HepG2 (cell line): ENCODE data around the gene COL26A1. TPM values are rescaled to one million over a fixed set of nuclear protein-coding genes. Genes with fewer than 3 reads are reported as not detected.

Source experiments
- ATAC-seq: fragments of 200-7000 bp; cut with Tn5 transposase; 3 replicates; pipeline ENCODE4 v1.9.1; 2020; ENCODE audit warnings: mild to moderate bottlenecking, moderate library complexity
- BruUV-seq: library from RNA; stranded (reverse); fragments of 400-500 nt; replicated peaks from 2 replicates; lab custom pipeline; 2021; lab: Mats Ljungman, UMichigan
- CTCF ChIA-PET: fragments of 300-600 bp; formaldehyde crosslinking; extraction: SDS; loops from one replicate; lab custom pipeline; 2021; ENCODE audit warnings: low total read pairs, inconsistent platforms, low intra/inter-chr PET ratio; lab: Yijun Ruan, JAX
- POLR2A ChIA-PET: fragments of 350-600 bp; sonication (Branson Sonifier 250); formaldehyde crosslinking; loops from one replicate; lab custom pipeline; 2020; ENCODE audit warnings: antibody characterized with exemption, inconsistent platforms; lab: Yijun Ruan, JAX
- DNase-seq: peaks from one replicate; pipeline ENCODE4 v3.0.0-alpha.2; 2015; ENCODE audit warnings: low spot score
- FAIRE-seq: peaks from 3 replicates; lab custom pipeline; 2011; peaks lifted over from hg19 to GRCh38; lab: Jason Lieb, UNC
- H2AFZ ChIP-seq: one replicate; pipeline ENCODE4 v1.6.1; 2011; ENCODE audit warnings: low read length, inconsistent platforms
- H3K27ac ChIP-seq: fragments of 300-600 bp; 3 replicates; pipeline ENCODE4 v1.8.0; 2011; ENCODE audit warnings: mixed run types, mild to moderate bottlenecking, mixed read lengths, low read length, inconsistent platforms; ENCODE audit not compliant: insufficient read depth; ENCODE audit errors: extremely low read length
- H3K27me3 ChIP-seq, 2 experiments: fragments of 200-600 bp in 1 of 2; 2 replicates in 1 of 2; 3 replicates in 1 of 2; pipeline versions ENCODE4 v1.6.0 to v1.8.0; 2011; ENCODE audit warnings: low read length in 2 of 2, mild to moderate bottlenecking in 2 of 2, moderate library complexity in 2 of 2, inconsistent platforms in 1 of 2; ENCODE audit not compliant: insufficient read depth in 2 of 2, control insufficient read depth in 1 of 2
- H3K36me3 ChIP-seq, 2 experiments: fragments of 200-600 bp in 1 of 2; replicated peaks in 1 of 2; 2 replicates in 1 of 2; 3 replicates in 1 of 2; pipeline versions ENCODE4 v1.5.1 to v1.8.0; 2011; ENCODE audit warnings: low read length in 2 of 2, inconsistent platforms in 1 of 2; ENCODE audit not compliant: insufficient read depth in 2 of 2, control insufficient read depth in 1 of 2
- H3K4me1 ChIP-seq: 2 replicates; pipeline ENCODE4 v1.5.1; 2012; ENCODE audit warnings: low read length, inconsistent platforms; ENCODE audit not compliant: insufficient read depth
- H3K4me2 ChIP-seq: 2 replicates; pipeline ENCODE4 v1.6.0; 2011; ENCODE audit warnings: low read depth, low read length, inconsistent platforms
- H3K4me3 ChIP-seq, 3 experiments: fragments of 200-600 bp in 1 of 3; sonication (generic), shearing (Covaris generic) in 1 of 3; replicated peaks in 1 of 3; 2 replicates each; pipeline ENCODE4 v1.5.1; 2011 to 2016; ENCODE audit warnings: low read length in 3 of 3, inconsistent platforms in 2 of 3, low read depth in 2 of 3, mild to moderate bottlenecking in 2 of 3, control low read depth in 1 of 3, mixed read lengths in 1 of 3; ENCODE audit not compliant: insufficient read depth in 1 of 3
- H3K79me2 ChIP-seq: one replicate; pipeline ENCODE4 v1.6.1; 2011; ENCODE audit warnings: low read length, inconsistent platforms; ENCODE audit not compliant: insufficient read depth
- H3K9ac ChIP-seq: 2 replicates; pipeline ENCODE4 v1.6.0; 2011; ENCODE audit warnings: mild to moderate bottlenecking, low read depth, low read length, inconsistent platforms; ENCODE audit not compliant: insufficient read depth
- H3K9me3 ChIP-seq: 2 replicates; pipeline ENCODE4 v1.5.1; 2012; ENCODE audit warnings: mild to moderate bottlenecking, low read length
- H4K20me1 ChIP-seq: 2 replicates; pipeline ENCODE4 v1.6.0; 2011; ENCODE audit warnings: inconsistent platforms, mild to moderate bottlenecking, low read length, moderate library complexity; ENCODE audit not compliant: insufficient read depth
- FOXK2 ChIP-seq: fragments of 450-650 bp; IDR thresholded peaks from 2 replicates; pipeline ENCODE4 v1.6.1; 2016
- JARID2 ChIP-seq: sonication (generic); formaldehyde crosslinking; IDR thresholded peaks from 2 replicates; pipeline ENCODE4 v1.8.1; 2023; ENCODE audit warnings: missing genetic modification reagents, inconsistent platforms; ENCODE audit not compliant: insufficient replicate concordance
- KLF13 ChIP-seq: sonication (generic); formaldehyde crosslinking; IDR thresholded peaks from 2 replicates; pipeline ENCODE4 v1.4.0; 2020; ENCODE audit warnings: mild to moderate bottlenecking, missing genetic modification reagents
- MLLT10 ChIP-seq: sonication (generic); formaldehyde crosslinking; IDR thresholded peaks from 2 replicates; pipeline ENCODE4 v1.4.0; 2020; ENCODE audit warnings: missing genetic modification reagents
- ONECUT2 ChIP-seq: sonication (generic); formaldehyde crosslinking; IDR thresholded peaks from 2 replicates; pipeline ENCODE4 v1.4.0; 2020; ENCODE audit warnings: missing genetic modification reagents
- SMARCC2 ChIP-seq: fragments of 450-650 bp; IDR thresholded peaks from 2 replicates; pipeline ENCODE4 v1.6.1; 2017; ENCODE audit warnings: antibody characterized with exemption, mild to moderate bottlenecking
- ZNF101 ChIP-seq: sonication (generic); formaldehyde crosslinking; IDR thresholded peaks from 2 replicates; pipeline ENCODE4 v1.4.0; 2020; ENCODE audit warnings: mild to moderate bottlenecking, low read depth, missing genetic modification reagents, borderline replicate concordance
- ZNF124 ChIP-seq: sonication (generic); formaldehyde crosslinking; IDR thresholded peaks from 2 replicates; pipeline ENCODE4 v1.4.0; 2020; ENCODE audit warnings: missing genetic modification reagents
- ZNF619 ChIP-seq: sonication (generic); formaldehyde crosslinking; IDR thresholded peaks from 2 replicates; pipeline ENCODE4 v1.4.0; 2020; ENCODE audit warnings: mild to moderate bottlenecking, missing genetic modification reagents
- ZNF672 ChIP-seq: sonication (generic); formaldehyde crosslinking; IDR thresholded peaks from 2 replicates; pipeline ENCODE4 v1.8.1; 2022; ENCODE audit warnings: missing genetic modification reagents
- ZNF709 ChIP-seq: sonication (generic); formaldehyde crosslinking; IDR thresholded peaks from 2 replicates; pipeline ENCODE4 v1.5.0; 2020; ENCODE audit warnings: mild to moderate bottlenecking, missing genetic modification reagents
- ZSCAN29 ChIP-seq: sonication (generic); formaldehyde crosslinking; conservative IDR thresholded peaks from 2 replicates; pipeline ENCODE4 v1.4.0; 2020; ENCODE audit warnings: mild to moderate bottlenecking, missing genetic modification reagents
- WGBS: methylation state at CpG from one replicate; pipeline ENCODE4 v1.1.6; 2017; ENCODE audit warnings: low lambda C conversion rate; 5-methylcytosine and 5-hydroxymethylcytosine counted together
- in situ Hi-C: cut with HindIII; loops from 2 replicates; pipeline ENCODE4 v1.10.0; 2017; ENCODE audit warnings: low pct_unique_long_range_greater_than_20kb; ENCODE audit not compliant: extremely low pct_ligation_motif_present
- intact Hi-C: fragments of 100-400 bp; cut with micrococcal nuclease; formaldehyde crosslinking; loops from one replicate; pipeline ENCODE4 v1.10.0; 2022; ENCODE audit not compliant: unreplicated experiment
- polyA plus RNA-seq, 8 experiments: library from polyadenylated mRNA; depleted of rRNA in 3 of 8; stranded (reverse) in 7 of 8; unstranded in 1 of 8; fragments of >200 nt; fragmentation: Illumina TruSeq in 4 of 8; extraction: Trizol in 4 of 8; gene quantifications; 2 replicates each; pipeline versions ENCODE4 v1.2.1 to v1.2.3, GENCODE V29; 2011 to 2016; ENCODE audit warnings: low read depth in 4 of 8, missing spikeins in 1 of 8, mixed read lengths in 1 of 8; ENCODE audit not compliant: insufficient read depth in 1 of 8
- total RNA-seq, 5 experiments: library from RNA; depleted of rRNA; stranded (reverse); fragments of >200 nt; fragmentation: Illumina TruSeq; extraction: Trizol; gene quantifications; 2 replicates each; pipeline ENCODE4 v1.2.3, GENCODE V29; 2016; ENCODE audit warnings: low read depth in 1 of 5
- TF ChIP-seq, protein P1 (sequence below): sonication (generic); formaldehyde crosslinking; IDR thresholded peaks from 2 replicates; pipeline ENCODE4 v1.9.0; 2021; ENCODE audit warnings: missing genetic modification reagents, borderline replicate concordance
- TF ChIP-seq, protein P2 (sequence below): IDR thresholded peaks from 2 replicates; pipeline ENCODE4 v1.6.1; 2016; ENCODE audit warnings: missing biosample characterization, missing genetic modification reagents, low read depth
- TF ChIP-seq, protein P3 (sequence below), 2 experiments: sonication (generic) in 1 of 2; formaldehyde crosslinking in 1 of 2; IDR thresholded peaks; 2 replicates each; pipeline versions ENCODE4 v1.4.0 to v1.6.1; 2018 to 2020; ENCODE audit warnings: missing genetic modification reagents in 2 of 2, borderline replicate concordance in 1 of 2, low read depth in 1 of 2, mild to moderate bottlenecking in 1 of 2, missing biosample characterization in 1 of 2

Gene COL26A1
- total and polyA plus RNA-seq, 2 of the 13 experiments (the other 11 are each of a cell fraction or from before 2014, with no cell fraction given) = 7.8 to 9.2 TPM

DNA sequence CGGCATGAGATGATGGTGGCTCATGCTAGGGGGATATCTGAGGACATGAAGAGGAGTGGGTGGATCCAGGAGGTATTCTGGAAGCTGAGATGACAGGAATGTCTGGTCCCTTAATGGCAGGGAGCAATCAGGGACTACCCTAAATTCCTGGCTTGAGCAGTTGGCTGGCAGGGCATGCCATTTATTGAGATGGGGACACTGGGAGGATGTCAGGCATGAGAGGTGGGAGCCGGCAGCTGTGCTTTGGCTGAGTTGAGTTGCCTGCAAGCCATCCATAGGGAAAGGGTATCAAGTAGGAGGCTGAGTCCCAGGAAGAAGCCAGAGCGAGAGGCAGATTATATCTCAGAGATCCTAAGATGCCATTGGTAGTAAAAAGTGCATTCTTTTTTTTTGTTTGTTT, 69.6 kb downstream of the COL26A1 start:
- Histone ChIP-seq H3K4me1 (0 out of 2 replicates have a peak, but pooled peaks cover 6% of the 10 kb centered on the region), H3K4me2 (no peak overlapping the region), H3K79me2 (no peaks in the 10 kb centered on the region), H3K27me3 (no peaks in the 10 kb centered on the region), H3K4me3 (no peak overlapping the region), H2AFZ (no peak overlapping the region), H3K36me3 (no peaks in the 10 kb centered on the region), H4K20me1 (no peaks in the 10 kb centered on the region), H3K27ac (no peak overlapping the region), H3K9me3 (no peaks in the 10 kb centered on the region), H3K9ac (no peak overlapping the region)
- WGBS = 95% methylated on average over 3 of the region's 3 CpGs
- ChIA-PET POLR2A (no interaction called here), CTCF (no interaction called here)
- no peak for FAIRE-seq
- no TSS peak for BruUV-seq
- intact Hi-C loops = no loop called here
- DNase-seq = no peak
- in situ Hi-C loops = no loop called here
- TF ChIP-seq FOXK2 (no peak), ZNF709 (CRISPR knock-in tag) (no peak), ONECUT2 (CRISPR knock-in tag) (no peak), MLLT10 (no peak), ZNF619 (CRISPR knock-in tag) (no peak), ZNF672 (no peak), JARID2 (CRISPR knock-in tag) (no peak), KLF13 (CRISPR knock-in tag) (no peak), ZNF124 (CRISPR knock-in tag) (no peak), SMARCC2 (no peak), ZSCAN29 (CRISPR knock-in tag) (no peak), ZNF101 (no peak)
- TF ChIP-seq, protein P1, sequence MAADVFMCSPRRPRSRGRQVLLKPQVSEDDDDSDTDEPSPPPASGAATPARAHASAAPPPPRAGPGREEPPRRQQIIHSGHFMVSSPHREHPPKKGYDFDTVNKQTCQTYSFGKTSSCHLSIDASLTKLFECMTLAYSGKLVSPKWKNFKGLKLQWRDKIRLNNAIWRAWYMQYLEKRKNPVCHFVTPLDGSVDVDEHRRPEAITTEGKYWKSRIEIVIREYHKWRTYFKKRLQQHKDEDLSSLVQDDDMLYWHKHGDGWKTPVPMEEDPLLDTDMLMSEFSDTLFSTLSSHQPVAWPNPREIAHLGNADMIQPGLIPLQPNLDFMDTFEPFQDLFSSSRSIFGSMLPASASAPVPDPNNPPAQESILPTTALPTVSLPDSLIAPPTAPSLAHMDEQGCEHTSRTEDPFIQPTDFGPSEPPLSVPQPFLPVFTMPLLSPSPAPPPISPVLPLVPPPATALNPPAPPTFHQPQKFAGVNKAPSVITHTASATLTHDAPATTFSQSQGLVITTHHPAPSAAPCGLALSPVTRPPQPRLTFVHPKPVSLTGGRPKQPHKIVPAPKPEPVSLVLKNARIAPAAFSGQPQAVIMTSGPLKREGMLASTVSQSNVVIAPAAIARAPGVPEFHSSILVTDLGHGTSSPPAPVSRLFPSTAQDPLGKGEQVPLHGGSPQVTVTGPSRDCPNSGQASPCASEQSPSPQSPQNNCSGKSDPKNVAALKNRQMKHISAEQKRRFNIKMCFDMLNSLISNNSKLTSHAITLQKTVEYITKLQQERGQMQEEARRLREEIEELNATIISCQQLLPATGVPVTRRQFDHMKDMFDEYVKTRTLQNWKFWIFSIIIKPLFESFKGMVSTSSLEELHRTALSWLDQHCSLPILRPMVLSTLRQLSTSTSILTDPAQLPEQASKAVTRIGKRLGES (CRISPR knock-in tag) = no peak
- TF ChIP-seq, protein P2, sequence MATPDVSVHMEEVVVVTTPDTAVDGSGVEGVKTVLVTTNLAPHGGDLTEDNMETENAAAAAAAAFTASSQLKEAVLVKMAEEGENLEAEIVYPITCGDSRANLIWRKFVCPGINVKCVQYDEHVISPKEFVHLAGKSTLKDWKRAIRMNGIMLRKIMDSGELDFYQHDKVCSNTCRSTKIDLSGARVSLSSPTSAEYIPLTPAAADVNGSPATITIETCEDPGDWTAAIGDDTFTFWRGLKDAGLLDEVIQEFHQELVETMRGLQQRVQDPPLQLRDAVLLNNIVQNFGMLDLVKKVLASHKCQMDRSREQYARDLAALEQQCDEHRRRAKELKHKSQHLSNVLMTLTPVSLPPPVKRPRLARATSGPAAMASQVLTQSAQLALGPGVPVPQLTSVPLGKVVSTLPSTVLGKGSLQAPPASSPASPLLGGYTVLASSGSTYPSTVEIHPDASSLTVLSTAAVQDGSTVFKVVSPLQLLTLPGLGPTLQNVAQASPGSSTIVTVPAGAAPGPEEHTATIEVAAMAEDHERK (CRISPR knock-in tag) = no peak
- TF ChIP-seq, protein P3, sequence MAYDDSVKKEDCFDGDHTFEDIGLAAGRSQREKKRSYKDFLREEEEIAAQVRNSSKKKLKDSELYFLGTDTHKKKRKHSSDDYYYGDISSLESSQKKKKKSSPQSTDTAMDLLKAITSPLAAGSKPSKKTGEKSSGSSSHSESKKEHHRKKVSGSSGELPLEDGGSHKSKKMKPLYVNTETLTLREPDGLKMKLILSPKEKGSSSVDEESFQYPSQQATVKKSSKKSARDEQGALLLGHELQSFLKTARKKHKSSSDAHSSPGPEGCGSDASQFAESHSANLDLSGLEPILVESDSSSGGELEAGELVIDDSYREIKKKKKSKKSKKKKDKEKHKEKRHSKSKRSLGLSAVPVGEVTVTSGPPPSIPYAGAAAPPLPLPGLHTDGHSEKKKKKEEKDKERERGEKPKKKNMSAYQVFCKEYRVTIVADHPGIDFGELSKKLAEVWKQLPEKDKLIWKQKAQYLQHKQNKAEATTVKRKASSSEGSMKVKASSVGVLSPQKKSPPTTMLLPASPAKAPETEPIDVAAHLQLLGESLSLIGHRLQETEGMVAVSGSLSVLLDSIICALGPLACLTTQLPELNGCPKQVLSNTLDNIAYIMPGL (CRISPR knock-in tag; IDR thresholded peaks at IDR 0.05; ENCODE audit: borderline replicate concordance in 1 of 2, low read depth in 1 of 2) = no peak
- ATAC-seq = no peak
